Measurements from ENCODE around the gene MCUB. TPM values are rescaled to one million over a fixed set of nuclear protein-coding genes. Genes with fewer than 3 reads are reported as not detected.

Gene MCUB
- total RNA-seq, 2 donors from 2014 or later: 1.00 to 5.2 TPM

DNA sequence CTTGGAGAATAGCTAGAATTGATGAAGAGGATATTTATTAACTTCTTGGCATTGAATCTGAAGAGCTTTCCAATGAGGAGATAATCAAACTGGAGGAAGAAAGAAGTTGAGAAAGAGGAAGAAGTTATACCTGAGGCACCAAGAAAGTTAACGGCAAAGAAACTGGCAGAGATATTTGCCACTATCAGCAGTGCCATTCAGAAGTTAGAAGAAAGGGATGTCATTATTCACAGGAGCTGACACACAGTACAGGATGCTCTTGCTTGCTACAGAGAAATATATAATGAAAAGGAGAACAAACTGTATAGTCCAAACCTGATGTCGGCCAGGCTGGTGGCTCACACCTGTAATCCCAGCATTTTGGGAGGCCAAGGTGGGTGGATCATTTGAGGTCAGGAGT, 64.5 kb downstream of the MCUB start:
- H3K27me3 Mint-ChIP-seq (ENCODE audit: insufficient read depth): no peaks in the 10 kb centered on the region
- H3K27ac Mint-ChIP-seq: no peak overlapping the region
- no peaks in the 10 kb centered on the region for H3K36me3 Mint-ChIP-seq (ENCODE audit: low read depth)
- H3K4me3 ChIP-seq (ENCODE audit: low read length): no peak overlapping the region
- no peaks in the 10 kb centered on the region for H3K36me3 ChIP-seq (ENCODE audit: control insufficient read depth, insufficient read depth, low read length)
- H3K9me3 ChIP-seq (ENCODE audit: control insufficient read depth, low read length): no peaks in the 10 kb centered on the region
- no peaks in the 10 kb centered on the region for H3K9me3 Mint-ChIP-seq
- no peaks in the 10 kb centered on the region for H3K27me3 ChIP-seq (ENCODE audit: control insufficient read depth, insufficient read depth, low read length, poor library complexity, severe bottlenecking)
- H3K4me3 Mint-ChIP-seq: no peak overlapping the region
- no peak overlapping the region for H3K9ac ChIP-seq (ENCODE audit: extremely low read depth, low read length, poor library complexity, severe bottlenecking)
- TF ChIP-seq, protein P1, sequence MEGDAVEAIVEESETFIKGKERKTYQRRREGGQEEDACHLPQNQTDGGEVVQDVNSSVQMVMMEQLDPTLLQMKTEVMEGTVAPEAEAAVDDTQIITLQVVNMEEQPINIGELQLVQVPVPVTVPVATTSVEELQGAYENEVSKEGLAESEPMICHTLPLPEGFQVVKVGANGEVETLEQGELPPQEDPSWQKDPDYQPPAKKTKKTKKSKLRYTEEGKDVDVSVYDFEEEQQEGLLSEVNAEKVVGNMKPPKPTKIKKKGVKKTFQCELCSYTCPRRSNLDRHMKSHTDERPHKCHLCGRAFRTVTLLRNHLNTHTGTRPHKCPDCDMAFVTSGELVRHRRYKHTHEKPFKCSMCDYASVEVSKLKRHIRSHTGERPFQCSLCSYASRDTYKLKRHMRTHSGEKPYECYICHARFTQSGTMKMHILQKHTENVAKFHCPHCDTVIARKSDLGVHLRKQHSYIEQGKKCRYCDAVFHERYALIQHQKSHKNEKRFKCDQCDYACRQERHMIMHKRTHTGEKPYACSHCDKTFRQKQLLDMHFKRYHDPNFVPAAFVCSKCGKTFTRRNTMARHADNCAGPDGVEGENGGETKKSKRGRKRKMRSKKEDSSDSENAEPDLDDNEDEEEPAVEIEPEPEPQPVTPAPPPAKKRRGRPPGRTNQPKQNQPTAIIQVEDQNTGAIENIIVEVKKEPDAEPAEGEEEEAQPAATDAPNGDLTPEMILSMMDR (conservative IDR thresholded peaks at IDR 0.05): no peak
- 94% methylated on average over 2 of the region's 2 CpGs for WGBS, 2 experiments (ENCODE audit: insufficient coverage in 1 of 2, insufficient read length in 1 of 2)
- no peak overlapping the region for H3K27ac ChIP-seq (ENCODE audit: low read depth, low read length)
- H3K4me1 Mint-ChIP-seq: peaks cover 3% of the 10 kb centered on the region
- no peak for DNase-seq
- H3K4me1 ChIP-seq (ENCODE audit: control insufficient read depth, insufficient read depth, low read length): no peaks in the 10 kb centered on the region

DNA sequence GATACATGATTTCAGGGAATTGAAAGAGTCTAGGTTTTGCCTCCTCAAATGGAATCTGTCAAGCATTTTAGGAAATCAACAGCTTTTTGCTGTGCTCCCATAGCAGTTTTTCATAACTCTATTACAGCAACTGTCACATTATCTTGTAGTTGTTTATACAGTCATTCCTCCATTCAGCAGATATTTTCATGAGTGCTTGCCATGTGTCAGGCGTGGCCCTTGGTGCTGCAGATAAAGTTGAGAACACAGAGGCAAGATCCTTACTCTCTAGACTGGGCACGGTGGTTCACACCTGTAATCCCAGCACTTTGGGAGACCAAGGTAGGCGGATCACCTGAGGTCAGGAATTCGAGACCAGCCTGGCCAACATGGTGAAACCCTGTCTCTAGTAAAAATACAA, 67.3 kb downstream of the MCUB start:
- H3K9ac ChIP-seq (ENCODE audit: extremely low read depth, low read length, poor library complexity, severe bottlenecking): no peak overlapping the region
- no peak overlapping the region for H3K27ac ChIP-seq (ENCODE audit: low read depth, low read length)
- peaks cover 12% of the 10 kb centered on the region for H3K4me1 Mint-ChIP-seq
- H3K27ac Mint-ChIP-seq: no peak overlapping the region
- no peaks in the 10 kb centered on the region for H3K27me3 ChIP-seq (ENCODE audit: control insufficient read depth, insufficient read depth, low read length, poor library complexity, severe bottlenecking)
- H3K27me3 Mint-ChIP-seq (ENCODE audit: insufficient read depth): no peaks in the 10 kb centered on the region
- no peaks in the 10 kb centered on the region for H3K36me3 Mint-ChIP-seq (ENCODE audit: low read depth)
- TF ChIP-seq, protein P1 (conservative IDR thresholded peaks at IDR 0.05): no peak
- no peaks in the 10 kb centered on the region for H3K36me3 ChIP-seq (ENCODE audit: control insufficient read depth, insufficient read depth, low read length)
- no peak overlapping the region for H3K4me3 Mint-ChIP-seq
- no peak overlapping the region for H3K4me3 ChIP-seq (ENCODE audit: low read length)
- no peaks in the 10 kb centered on the region for H3K9me3 Mint-ChIP-seq
- H3K4me1 ChIP-seq (ENCODE audit: control insufficient read depth, insufficient read depth, low read length): no peaks in the 10 kb centered on the region
- WGBS, 2 experiments (ENCODE audit: insufficient coverage in 1 of 2, insufficient read length in 1 of 2): 95 to 100% methylated on average over 3 to 4 of the region's 4 CpGs
- no peaks in the 10 kb centered on the region for H3K9me3 ChIP-seq (ENCODE audit: control insufficient read depth, low read length)
- no peak for DNase-seq

DNA sequence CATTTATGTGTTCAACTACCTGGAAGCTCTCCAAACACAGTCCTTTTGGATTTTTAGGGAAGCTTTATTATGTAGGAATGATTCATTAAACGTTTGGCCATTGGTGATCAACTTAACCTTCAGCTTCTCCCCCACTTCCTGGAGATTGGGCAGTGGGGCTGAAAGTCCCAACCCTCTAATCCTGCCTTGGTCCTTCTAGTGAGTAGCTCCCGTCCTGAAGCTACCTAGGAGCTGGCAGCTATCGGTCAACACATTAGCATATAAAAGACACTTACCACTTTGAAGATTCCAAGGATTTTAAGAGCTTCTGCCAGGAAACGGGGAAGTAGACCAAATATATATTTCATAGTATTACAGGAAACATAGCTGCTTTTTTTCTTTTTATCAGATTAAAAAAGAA, 69.7 kb downstream of the MCUB start:
- H3K36me3 Mint-ChIP-seq (ENCODE audit: low read depth): no peaks in the 10 kb centered on the region
- WGBS, 2 experiments (ENCODE audit: insufficient coverage in 1 of 2, insufficient read length in 1 of 2): 27 to 33% methylated on average over 1 to 3 of the region's 4 CpGs
- H3K4me1 Mint-ChIP-seq: peaks cover 12% of the 10 kb centered on the region
- TF ChIP-seq, protein P1 (conservative IDR thresholded peaks at IDR 0.05): no peak
- Histone ChIP-seq H3K4me3 (ENCODE audit: low read length) (no peak overlapping the region), H3K27me3 (ENCODE audit: control insufficient read depth, insufficient read depth, low read length, poor library complexity, severe bottlenecking) (no peaks in the 10 kb centered on the region), H3K27ac (ENCODE audit: low read depth, low read length) (no peak overlapping the region), H3K36me3 (ENCODE audit: control insufficient read depth, insufficient read depth, low read length) (no peaks in the 10 kb centered on the region), H3K4me1 (ENCODE audit: control insufficient read depth, insufficient read depth, low read length) (no peaks in the 10 kb centered on the region), H3K9me3 (ENCODE audit: control insufficient read depth, low read length) (no peaks in the 10 kb centered on the region), H3K9ac (ENCODE audit: extremely low read depth, low read length, poor library complexity, severe bottlenecking) (no peak overlapping the region)
- no peak overlapping the region for H3K27ac Mint-ChIP-seq
- H3K27me3 Mint-ChIP-seq (ENCODE audit: insufficient read depth): no peaks in the 10 kb centered on the region
- H3K9me3 Mint-ChIP-seq: no peaks in the 10 kb centered on the region
- H3K4me3 Mint-ChIP-seq: no peak overlapping the region
- peak; percentile 55 for DNase-seq

Data from endodermal cell (in vitro differentiated cells).